NCI-H1105 (cell line): ENCODE data around the gene CPNE1.

ENCODE experiments used
- DNase-seq: peaks from one replicate; lab custom pipeline; 2025; lab: John Stamatoyannopoulos, UW

Gene CPNE1

GRCh38 chr20:35598899-35599775 lies 65.6 kb downstream of the CPNE1 start:
- no peak for DNase-seq

DNA sequence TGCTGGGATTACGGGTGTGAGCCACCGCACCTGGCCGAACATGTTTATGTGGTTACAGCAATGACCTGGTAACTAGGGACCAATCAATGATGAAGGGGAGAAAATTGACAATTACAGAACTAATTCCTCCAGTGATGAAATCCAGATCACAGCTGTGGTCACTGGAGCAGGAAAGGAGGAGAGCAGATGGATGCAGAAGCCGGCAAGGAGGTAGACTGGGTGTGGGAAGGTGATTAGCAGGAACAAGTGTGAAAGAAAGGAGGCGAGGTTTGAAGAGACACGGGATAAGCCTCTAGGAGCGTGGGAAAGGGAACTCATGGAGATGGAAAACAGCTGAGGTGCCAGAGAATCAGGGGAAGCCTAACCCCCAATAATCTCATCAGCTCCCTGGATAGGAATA lies 66.2 kb downstream of the CPNE1 start:
- DNase-seq: no peak

DNA sequence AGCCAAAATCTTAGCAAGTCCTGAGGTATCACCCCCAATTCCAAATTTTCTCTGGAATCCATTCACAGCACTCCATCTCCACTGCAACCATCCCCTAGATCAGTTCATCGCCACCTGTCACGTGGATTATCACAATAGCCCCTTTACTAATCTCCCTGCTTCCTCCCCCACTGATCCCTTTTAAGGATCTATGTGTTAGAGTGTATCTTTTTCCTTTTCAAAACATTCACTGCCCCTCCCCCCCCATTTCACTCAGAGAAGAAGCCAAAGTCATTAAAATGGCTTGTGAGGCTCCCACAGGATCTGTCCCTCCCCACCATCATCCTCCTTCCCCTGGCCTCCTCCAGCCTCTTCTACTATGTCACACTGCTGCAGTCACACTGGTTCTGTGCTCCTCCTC lies 67.5 kb downstream of the CPNE1 start:
- no peak for DNase-seq

DNA sequence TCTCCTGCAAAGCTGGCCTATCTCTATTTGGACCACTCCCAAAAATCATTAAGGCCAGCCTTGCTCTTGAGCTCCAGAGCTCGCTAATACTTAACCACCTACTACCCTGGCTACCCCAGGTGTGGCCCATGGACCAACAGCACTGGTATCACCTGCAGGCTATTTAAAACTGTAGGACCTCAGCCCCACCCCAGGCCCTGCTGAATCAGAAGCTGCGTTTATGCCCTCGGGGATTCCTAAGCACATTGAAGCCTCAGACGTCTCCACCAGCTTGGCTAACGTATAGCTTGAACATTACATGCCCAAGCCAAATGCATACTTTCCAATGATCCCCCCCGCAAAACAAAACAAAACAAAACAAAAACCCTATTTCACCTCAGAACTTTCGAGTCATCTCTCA lies 68.8 kb downstream of the CPNE1 start:
- DNase-seq: peak; percentile 13

GRCh38 chr20:35595456-35595855 lies 69.2 kb downstream of the CPNE1 start:
- DNase-seq: no peak

- DNase-seq: peak; percentile 12
Observed at GRCh38 chr20:35592339-35592974, 72.2 kb downstream of the CPNE1 start.

GRCh38 chr20:35588397-35588796 lies 76.3 kb downstream of the CPNE1 start:
- no peak for DNase-seq

DNA sequence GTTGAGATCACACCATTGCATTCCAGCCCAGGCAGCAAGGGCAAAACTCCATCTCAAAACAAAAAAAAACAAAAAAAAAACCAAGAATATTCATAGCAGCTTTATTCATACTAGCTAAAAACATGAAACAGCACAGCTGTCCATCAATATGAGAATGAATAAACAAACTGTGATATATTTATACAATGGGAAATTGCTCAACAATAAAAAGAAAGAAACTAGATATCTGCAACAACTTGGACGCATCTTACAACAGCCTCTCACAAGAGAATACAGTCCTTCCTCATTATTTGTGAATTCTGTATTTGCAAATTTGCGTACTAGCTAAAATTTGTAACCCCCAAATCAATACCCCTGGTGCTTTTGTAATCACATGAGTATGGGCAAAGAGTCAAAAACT lies 77.3 kb downstream of the CPNE1 start:
- no peak for DNase-seq

GRCh38 chr20:35586751-35587425 lies 77.8 kb downstream of the CPNE1 start:
- no peak for DNase-seq

- no peak for DNase-seq
Observed at GRCh38 chr20:35583636-35584560, 80.8 kb downstream of the CPNE1 start.

- no peak for DNase-seq
Observed at GRCh38 chr20:35582741-35583404, 81.8 kb downstream of the CPNE1 start.

DNA sequence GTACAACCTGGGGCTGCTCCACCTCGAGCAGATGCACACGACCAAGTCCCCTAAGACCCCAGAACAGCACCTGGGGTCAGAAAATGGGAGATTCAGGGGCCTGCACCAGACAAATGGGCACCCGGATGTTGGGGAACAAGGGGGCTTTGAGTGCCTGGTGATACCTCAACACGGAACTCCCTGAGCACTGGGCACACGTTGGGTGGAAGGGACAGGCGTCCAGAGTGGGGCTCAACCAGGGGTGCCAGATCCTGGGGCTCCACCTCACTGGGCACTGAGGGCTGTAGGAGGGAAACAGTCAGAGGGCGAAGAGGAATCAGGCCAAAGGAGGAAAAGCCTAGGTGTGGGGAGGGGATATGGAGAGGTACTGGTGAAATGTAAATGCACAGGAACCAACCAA lies 82.6 kb downstream of the CPNE1 start:
- DNase-seq: no peak

DNA sequence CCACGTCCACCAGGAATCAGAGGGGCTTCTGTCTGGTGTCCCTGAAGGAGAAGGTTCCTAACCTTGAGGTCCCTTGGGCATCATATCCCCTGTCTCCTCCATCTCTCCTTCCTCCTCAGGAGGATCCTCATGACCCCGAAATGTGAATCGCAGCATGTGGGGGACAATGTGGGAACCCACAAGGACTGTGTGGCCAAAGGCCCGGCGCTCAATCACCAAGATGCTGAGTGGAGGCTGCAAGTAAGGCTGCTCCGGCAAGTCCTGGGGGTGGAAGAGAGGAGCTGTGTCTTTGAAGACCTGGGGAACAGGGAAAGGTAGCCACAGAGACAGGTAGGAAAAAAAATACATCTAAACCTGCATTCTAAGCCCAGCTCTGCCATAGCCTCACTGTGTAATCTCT lies 85.5 kb downstream of the CPNE1 start:
- no peak for DNase-seq

GRCh38 chr20:35578469-35578868 lies 86.2 kb downstream of the CPNE1 start:
- no peak for DNase-seq

GRCh38 chr20:35576816-35577215 lies 87.9 kb downstream of the CPNE1 start:
- no peak for DNase-seq
